Subcutaneous adipose tissue (tissue), 4 donors: Measurements from ENCODE around the gene DISC1. TPM values are rescaled to one million over a fixed set of nuclear protein-coding genes. Genes with fewer than 3 reads are reported as not detected.

Experiments used
- CTCF ChIP-seq: fragments of 450-650 bp; IDR thresholded peaks from one replicate; pipeline ENCODE4 v1.5.1; 2016; ENCODE audit warnings: low read depth, mild to moderate bottlenecking, control low read depth, antibody characterized with exemption, moderate library complexity
- total RNA-seq, 4 donors: library from RNA; depleted of rRNA; stranded (reverse); fragments of >200 nt; gene quantifications; one replicate each; pipeline ENCODE4 v1.1.0, GENCODE V29; 2016

The DISC1 gene
- total RNA-seq, 4 donors from 2014 or later, result 9.8 to 21.6 (median 19.7) TPM

DNA sequence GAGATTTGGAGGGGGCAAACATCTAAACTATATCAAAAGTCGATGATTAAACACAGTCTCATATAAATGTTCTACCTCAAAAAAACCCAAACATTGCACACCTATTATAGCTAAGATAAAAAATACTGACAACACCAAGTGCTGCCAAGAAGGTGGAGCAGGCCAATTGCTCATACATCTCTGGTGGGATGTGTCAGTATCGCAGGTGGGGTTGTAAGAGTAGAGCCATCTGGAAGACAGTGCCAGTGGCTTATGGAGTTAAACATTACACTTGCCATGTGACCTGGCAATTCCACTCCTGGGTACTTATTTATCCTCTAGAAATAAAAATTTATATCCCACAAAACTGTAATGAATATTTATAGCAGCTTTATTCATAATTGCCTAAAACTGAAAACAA is 213.4 kb downstream of the DISC1 start:
- no peak for TF ChIP-seq CTCF

DNA sequence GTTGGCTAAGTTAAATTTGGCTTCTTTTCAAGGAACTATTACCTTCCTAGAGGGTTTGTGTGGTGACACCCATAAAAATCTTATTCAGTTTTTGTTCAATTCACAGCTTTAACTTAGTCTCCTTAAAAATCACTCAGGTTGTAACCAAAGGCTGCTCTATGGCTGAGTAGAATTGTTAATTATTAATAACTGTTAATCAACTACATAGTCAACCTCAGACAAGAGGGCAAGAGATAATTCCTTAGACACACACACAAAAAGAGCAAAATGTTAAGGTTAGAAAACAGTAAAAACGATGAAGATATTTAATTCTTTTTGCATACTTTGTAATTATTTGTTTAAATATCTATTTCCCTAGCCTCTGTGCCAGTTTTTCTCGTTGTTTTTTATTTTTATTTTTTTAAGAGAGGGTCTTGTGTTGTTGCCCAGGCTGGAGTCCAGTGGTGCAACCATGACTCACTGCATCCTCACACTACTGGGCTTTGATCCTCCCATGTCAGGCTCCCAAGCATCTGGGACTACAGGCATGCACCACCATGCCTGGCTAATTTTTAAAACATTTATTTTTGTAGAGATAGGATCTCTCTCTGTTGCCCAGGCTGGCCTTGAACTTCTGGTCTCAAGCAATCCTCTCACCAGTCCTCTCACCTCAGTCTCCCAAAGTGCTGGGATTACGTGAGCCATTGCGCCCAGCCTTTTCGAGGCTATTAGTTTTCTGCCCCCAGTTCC is 215.2 kb downstream of the DISC1 start:
- TF ChIP-seq CTCF, result no peak

DNA sequence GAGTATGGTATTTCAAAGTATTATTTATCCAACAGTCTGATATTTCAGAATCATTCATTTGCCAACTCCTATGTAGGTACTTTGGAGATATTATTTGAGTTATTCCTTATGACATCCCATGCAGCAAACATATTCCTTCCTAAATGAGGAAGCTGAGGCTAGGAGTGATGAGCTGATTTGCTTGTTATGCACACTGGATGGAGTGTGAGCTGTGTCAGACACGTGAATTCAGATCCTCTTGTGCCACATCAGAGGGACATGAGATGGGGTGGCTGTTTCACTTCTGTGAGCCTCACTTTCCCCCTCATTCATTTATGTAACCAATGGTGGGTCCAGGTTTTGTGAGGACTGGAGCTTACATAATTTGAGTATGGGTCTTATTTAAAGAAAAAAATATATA is 215.9 kb downstream of the DISC1 start:
- no peak for TF ChIP-seq CTCF

GRCh38 chr1:231844986-231845502 is 218.5 kb downstream of the DISC1 start:
- TF ChIP-seq CTCF, result no peak

- TF ChIP-seq CTCF, result no peak
Observed at GRCh38 chr1:231847612-231848397, 221.2 kb downstream of the DISC1 start.

GRCh38 chr1:231849981-231850380 is 223.4 kb downstream of the DISC1 start:
- no peak for TF ChIP-seq CTCF

- no peak for TF ChIP-seq CTCF
Observed at GRCh38 chr1:231850786-231851185, 224.2 kb downstream of the DISC1 start.
